ENCODE data around the gene C3orf20.

DNA sequence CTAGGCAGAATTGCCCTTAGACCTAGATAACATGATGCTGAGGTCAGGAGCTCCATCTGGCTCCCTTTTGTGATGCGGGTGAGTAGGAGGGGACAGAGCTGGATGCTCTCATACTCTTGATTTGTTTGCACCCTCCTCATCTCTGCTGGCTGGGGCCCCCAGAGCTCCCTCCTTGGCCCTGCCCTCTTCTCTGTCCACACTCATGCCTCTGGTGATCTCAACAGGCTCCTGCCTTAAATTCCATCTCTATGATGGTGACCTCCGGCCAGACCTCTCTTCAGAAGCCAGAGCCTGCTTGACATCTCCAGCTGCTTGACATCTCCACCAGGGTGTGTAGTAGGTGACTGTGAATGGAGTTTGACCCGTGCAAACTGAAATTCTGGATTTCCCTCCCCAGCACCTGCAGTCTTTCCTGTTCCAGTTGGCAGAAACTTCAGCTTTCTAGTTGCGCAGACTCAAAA, 139.5 kb downstream of the C3orf20 start:
- TF ChIP-seq, protein P1, sequence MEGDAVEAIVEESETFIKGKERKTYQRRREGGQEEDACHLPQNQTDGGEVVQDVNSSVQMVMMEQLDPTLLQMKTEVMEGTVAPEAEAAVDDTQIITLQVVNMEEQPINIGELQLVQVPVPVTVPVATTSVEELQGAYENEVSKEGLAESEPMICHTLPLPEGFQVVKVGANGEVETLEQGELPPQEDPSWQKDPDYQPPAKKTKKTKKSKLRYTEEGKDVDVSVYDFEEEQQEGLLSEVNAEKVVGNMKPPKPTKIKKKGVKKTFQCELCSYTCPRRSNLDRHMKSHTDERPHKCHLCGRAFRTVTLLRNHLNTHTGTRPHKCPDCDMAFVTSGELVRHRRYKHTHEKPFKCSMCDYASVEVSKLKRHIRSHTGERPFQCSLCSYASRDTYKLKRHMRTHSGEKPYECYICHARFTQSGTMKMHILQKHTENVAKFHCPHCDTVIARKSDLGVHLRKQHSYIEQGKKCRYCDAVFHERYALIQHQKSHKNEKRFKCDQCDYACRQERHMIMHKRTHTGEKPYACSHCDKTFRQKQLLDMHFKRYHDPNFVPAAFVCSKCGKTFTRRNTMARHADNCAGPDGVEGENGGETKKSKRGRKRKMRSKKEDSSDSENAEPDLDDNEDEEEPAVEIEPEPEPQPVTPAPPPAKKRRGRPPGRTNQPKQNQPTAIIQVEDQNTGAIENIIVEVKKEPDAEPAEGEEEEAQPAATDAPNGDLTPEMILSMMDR (conservative IDR thresholded peaks at IDR 0.05) = no peak
- no peak for TF ChIP-seq ZFX (IDR thresholded peaks at IDR 0.05)
